Breast epithelium (tissue), 3 donors: ENCODE data around the gene IL32.

Experiments
- CTCF ChIP-seq, 3 donors: fragments of 450-650 bp; IDR thresholded peaks; one replicate each; pipeline ENCODE4 v1.5.1; 2016 to 2017; ENCODE audit warnings: antibody characterized with exemption in 3 of 3, mild to moderate bottlenecking in 3 of 3, moderate library complexity in 3 of 3
- POLR2A ChIP-seq: fragments of 450-650 bp; IDR thresholded peaks from one replicate; pipeline ENCODE4 v1.6.1; 2016; ENCODE audit warnings: antibody characterized with exemption, mild to moderate bottlenecking, moderate library complexity
- POLR2AphosphoS5 ChIP-seq, 3 donors: sonication (generic); formaldehyde crosslinking; IDR thresholded peaks; one replicate each; pipeline ENCODE4 v1.6.1; 2017; ENCODE audit warnings: antibody characterized with exemption in 3 of 3

DNA sequence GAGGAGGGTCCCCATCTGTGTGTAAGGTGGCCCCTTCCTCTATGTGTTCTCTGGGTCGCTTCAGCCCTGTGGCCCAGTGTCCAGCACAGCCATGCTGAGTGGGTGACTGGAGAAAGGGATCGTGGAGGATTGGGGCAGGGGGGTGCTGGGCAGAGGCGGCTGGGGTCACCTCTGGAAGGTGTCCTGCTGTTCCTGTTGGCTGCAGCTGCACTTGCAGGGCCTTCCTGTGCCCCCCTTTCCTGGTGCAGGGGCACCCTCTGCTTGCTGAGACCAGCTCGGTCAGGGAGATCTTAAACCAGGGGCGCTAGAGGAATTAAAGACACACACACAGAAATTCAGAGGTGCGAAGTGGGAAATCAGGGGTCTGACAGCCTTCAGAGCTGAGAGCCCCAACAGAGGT is 11.1 kb downstream of the IL32 start:
- TF ChIP-seq CTCF (IDR thresholded peaks at IDR 0.05) (no peak), POLR2AphosphoS5 (IDR thresholded peaks at IDR 0.05) (no peak), POLR2A (no peak)
